Right lobe of liver (tissue), 6 donors: ENCODE measurements around the gene MINDY1. TPM values are rescaled to one million over a fixed set of nuclear protein-coding genes. Genes with fewer than 3 reads are reported as not detected.

Source experiments
- ATAC-seq, 4 donors: fragments of 200-7000 bp; cut with Tn5 transposase; one replicate each; pipeline ENCODE4 v1.9.1; 2020; ENCODE audit warnings: mild to moderate bottlenecking in 4 of 4, moderate library complexity in 4 of 4
- DNase-seq, 3 donors: peaks; one replicate each; pipeline ENCODE4 v3.0.0-alpha.2; 2020
- H3K27ac ChIP-seq, 3 donors: fragments of 200-600 bp; one replicate each; pipeline ENCODE4 v1.8.0; 2022
- H3K27me3 ChIP-seq, 2 donors: fragments of 200-600 bp; one replicate each; pipeline ENCODE4 v1.8.0; 2022
- H3K36me3 ChIP-seq, 4 donors: fragments of 200-600 bp; sonication (generic) in 1 of 4; one replicate each; pipeline versions ENCODE4 v1.5.1 to v1.8.0; 2017 to 2022; ENCODE audit warnings: control low read depth in 1 of 4
- H3K4me1 ChIP-seq, 4 donors: fragments of 200-600 bp; sonication (generic) in 1 of 4; one replicate each; pipeline versions ENCODE4 v1.5.1 to v1.8.0; 2017 to 2022; ENCODE audit warnings: control low read depth in 1 of 4
- H3K4me3 ChIP-seq, 3 donors: fragments of 200-600 bp; one replicate each; pipeline ENCODE4 v1.8.0; 2022
- H3K9me3 ChIP-seq, 4 donors: fragments of 200-600 bp; sonication (generic) in 1 of 4; one replicate each; pipeline versions ENCODE4 v1.5.1 to v1.8.0; 2017 to 2022; ENCODE audit warnings: control low read depth in 1 of 4
- CTCF ChIP-seq, 4 donors: fragments of 200-600 bp in 3 of 4; fragments of 450-650 bp in 1 of 4; IDR thresholded peaks; one replicate each; pipeline versions ENCODE4 v1.5.1 to v1.8.0; 2016 to 2022; ENCODE audit warnings: antibody characterized with exemption in 4 of 4, mild to moderate bottlenecking in 2 of 4
- POLR2A ChIP-seq: fragments of 450-650 bp; IDR thresholded peaks from one replicate; pipeline ENCODE4 v1.6.1; 2017; ENCODE audit warnings: antibody characterized with exemption, mild to moderate bottlenecking
- WGBS: methylation state at CpG from one replicate; pipeline ENCODE4 v1.1.6; 2018; ENCODE audit warnings: low coverage, low lambda C conversion rate; ENCODE audit not compliant: insufficient coverage; ENCODE audit errors: missing lambda C conversion rate; 5-methylcytosine and 5-hydroxymethylcytosine counted together
- intact Hi-C, 2 donors: fragments of 100-400 bp; cut with DNase I; formaldehyde crosslinking; loops; one replicate each; pipeline versions ENCODE4 v1.11.2 to v1.14.1; 2022
- long read RNA-seq: library from polyadenylated mRNA; unstranded; transcript quantifications from one replicate; pipeline ENCODE4 v2.0.0, GENCODE V29; 2019
- total RNA-seq, 6 experiments: library from RNA; depleted of rRNA in 2 of 6; stranded (reverse); fragments of >200 nt in 2 of 6; fragmentation: NEBNext Ultra II Directional in 3 of 6; extraction: Animal tissue kit (Norgen Biotek cat#: 25700) in 3 of 6; gene quantifications; one replicate each; pipeline versions ENCODE4 v1.1.0 to v1.2.4, GENCODE V29; 2016 to 2023
- donor health status: DM: no; HTN: yes; CAD: no.
- donor health status: DM: no; HTN: no; CAD: no.
- donor health status: DM: no; HTN: no; CAD: no.
- donor health status: DM: no; HTN: yes; CAD: no.
- donor health status: DM: no; HTN: yes; CAD: no.

The MINDY1 gene
- 10 to 100 TPM; 10.1 to 19.7 (median 15.4) TPM for total RNA-seq
- long read RNA-seq, partial matches to known transcripts = 0 of 2 reads
- long read RNA-seq, other reads (novel, unspliced or antisense) = 2 of 2 reads

GRCh38 chr1:151006327-151007052 lies at the start of gene MINDY1:
TSS of gene MINDY1 (minus strand) at chr1:151006902. CDS start at chr1:151002617, 4,285 bp downstream.
- WGBS = 2% methylated on average over 14 of the region's 18 CpGs
- Histone ChIP-seq H3K36me3 (no peaks in the 10 kb centered on the region), H3K9me3 (no peaks in the 10 kb centered on the region), H3K4me1 (peaks cover 0 to 62% (median 21%) of the 10 kb centered on the region in 4 donors), H3K27ac (peak within 1 kb of the TSS; percentile 75 to 89 (median 88)), H3K27me3 (no peaks in the 10 kb centered on the region), H3K4me3 (peak within 1 kb of the TSS; percentile 44 to 73 (median 71))
- TF ChIP-seq POLR2A (peak; percentile 62), CTCF (IDR thresholded peaks at IDR 0.05) (peak; percentile 23 to 45 (median 26))
- peak; percentile 59 to 79 (median 68) for ATAC-seq
- intact Hi-C loops = no loop called here
- peak; percentile 66 to 75 (median 74) for DNase-seq

GRCh38 chr1:151056149-151056548 lies 49.4 kb upstream of the MINDY1 start:
- no peaks in the 10 kb centered on the region for H3K9me3 ChIP-seq
- TF ChIP-seq CTCF (IDR thresholded peaks at IDR 0.05) = no peak
- TF ChIP-seq POLR2A = no peak
- 30% methylated on average over 2 of the region's 2 CpGs for WGBS
- ATAC-seq = no peak
- H3K27ac ChIP-seq = peak overlapping the region in 2 of 3 donors; percentile 43 to 47
- no peak overlapping the region for H3K4me3 ChIP-seq
- peaks cover 0 to 18% (median 4%) of the 10 kb centered on the region in 4 donors for H3K4me1 ChIP-seq
- no peaks in the 10 kb centered on the region for H3K27me3 ChIP-seq
- intact Hi-C loops = no loop called here
- DNase-seq = no peak
- peaks cover 6 to 46% (median 22%) of the 10 kb centered on the region in 4 donors for H3K36me3 ChIP-seq

- intact Hi-C loops = no loop called here
- ATAC-seq (no peak), DNase-seq (no peak)
- peaks cover 0 to 18% (median 4%) of the 10 kb centered on the region in 4 donors for H3K4me1 ChIP-seq
- H3K4me3 ChIP-seq = no peak overlapping the region
- no peaks in the 10 kb centered on the region for H3K9me3 ChIP-seq
- H3K36me3 ChIP-seq = peaks cover 6 to 46% (median 22%) of the 10 kb centered on the region in 4 donors
- no CpG with 5 or more reads among the region's 2 CpGs for WGBS
- TF ChIP-seq POLR2A (no peak), CTCF (IDR thresholded peaks at IDR 0.05) (no peak)
- peak overlapping the region in 1 of 3 donors; percentile 47 for H3K27ac ChIP-seq
- H3K27me3 ChIP-seq = no peaks in the 10 kb centered on the region
These were observed 48.9 kb upstream of the MINDY1 start for GRCh38 chr1:151055581-151055980.

GRCh38 chr1:151054971-151055547 lies 48.4 kb upstream of the MINDY1 start:
- TF ChIP-seq CTCF (IDR thresholded peaks at IDR 0.05) = no peak
- TF ChIP-seq POLR2A = no peak
- ATAC-seq (no peak), DNase-seq (no peak)
- Histone ChIP-seq H3K9me3 (no peaks in the 10 kb centered on the region), H3K4me3 (no peak overlapping the region), H3K27me3 (no peaks in the 10 kb centered on the region), H3K4me1 (peaks cover 0 to 17% (median 4%) of the 10 kb centered on the region in 4 donors), H3K27ac (no peak overlapping the region), H3K36me3 (peaks cover 6 to 46% (median 22%) of the 10 kb centered on the region in 4 donors)
- intact Hi-C loops = no loop called here
- WGBS = 71% methylated on average over 4 of the region's 4 CpGs
